GM10266 (cell line): ENCODE measurements around the gene LCMT1.

Experiments used
- DNase-seq: peaks from one replicate; pipeline ENCODE4 v3.0.0; 2012; ENCODE audit errors: extremely low spot score
- CTCF ChIP-seq: IDR thresholded peaks from 2 replicates; pipeline ENCODE4 v1.5.1; 2012; ENCODE audit warnings: mild to moderate bottlenecking, low read depth; ENCODE audit not compliant: control insufficient read depth, insufficient read depth; ENCODE audit errors: missing control alignments

LCMT1 gene

GRCh38 chr16:25094596-25094995 lies 16.9 kb upstream of the LCMT1 start:
- no peak for TF ChIP-seq CTCF

GRCh38 chr16:25095636-25096035 lies 15.9 kb upstream of the LCMT1 start:
- no peak for TF ChIP-seq CTCF
- DNase-seq, result no peak

More at GRCh38 chr16:25094596-25094995, 16.9 kb upstream of the LCMT1 start:
- no peak for DNase-seq

- no peak for DNase-seq
- no peak for TF ChIP-seq CTCF
Measured at GRCh38 chr16:25097276-25097975, 14.1 kb upstream of the LCMT1 start.

- TF ChIP-seq CTCF, result no peak
- DNase-seq, result no peak
Measured at GRCh38 chr16:25100511-25100910, 11.0 kb upstream of the LCMT1 start.

GRCh38 chr16:25106567-25107465 lies 4.7 kb upstream of the LCMT1 start:
- TF ChIP-seq CTCF, result peak; percentile 72
- DNase-seq, result peak; percentile 88

GRCh38 chr16:25107466-25107792 lies 4.1 kb upstream of the LCMT1 start:
- TF ChIP-seq CTCF, result no peak
- no peak for DNase-seq

GRCh38 chr16:25108054-25108453 lies 3.5 kb upstream of the LCMT1 start:
- TF ChIP-seq CTCF, result peak; percentile 41
- peak; percentile 35 for DNase-seq
